Ovary (tissue), 3 donors: ENCODE measurements around the gene BHLHE41.

Source experiments
- EP300 ChIP-seq: sonication (generic); formaldehyde crosslinking; IDR thresholded peaks from one replicate; pipeline ENCODE4 v1.6.1; 2017; ENCODE audit warnings: antibody characterized with exemption
- POLR2A ChIP-seq: fragments of 450-650 bp; IDR thresholded peaks from one replicate; pipeline ENCODE4 v1.6.1; 2017; ENCODE audit warnings: antibody characterized with exemption, mild to moderate bottlenecking, moderate library complexity
- TF ChIP-seq, protein P1 (sequence below), 3 donors: fragments of 450-650 bp in 2 of 3; fragments of 200-600 bp in 1 of 3; IDR thresholded peaks; one replicate each; pipeline versions ENCODE4 v1.5.1 to v1.8.0; 2016 to 2022; ENCODE audit warnings: antibody characterized with exemption in 3 of 3, mild to moderate bottlenecking in 1 of 3
- donor health status: DM: no; HTN: no; CAD: no.

DNA sequence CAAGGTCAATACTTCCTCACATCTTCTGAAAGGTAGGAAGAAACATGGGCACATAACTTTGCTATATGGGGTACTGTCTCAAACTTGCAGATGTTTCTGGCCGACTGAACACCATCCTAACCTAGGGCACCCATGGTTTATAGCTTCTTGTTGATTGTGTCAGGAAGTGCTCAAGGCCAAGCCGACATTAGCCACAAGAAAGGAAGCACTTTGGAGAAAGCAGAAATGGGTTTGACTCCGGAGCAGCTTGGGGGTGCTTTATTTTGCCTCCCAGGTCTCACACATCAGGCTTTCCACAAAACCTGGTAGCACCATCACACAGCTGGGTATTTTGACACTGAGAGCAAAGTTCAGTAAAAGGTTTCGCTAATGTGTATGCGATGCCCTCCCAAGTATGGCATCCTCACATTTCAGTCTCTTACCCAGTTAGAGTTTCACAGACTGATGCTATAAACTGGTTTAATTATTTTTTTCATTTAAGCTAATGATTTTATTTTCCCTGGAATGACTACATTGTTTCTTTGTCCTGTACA lies 25.2 kb upstream of the BHLHE41 start:
- TF ChIP-seq, protein P1, sequence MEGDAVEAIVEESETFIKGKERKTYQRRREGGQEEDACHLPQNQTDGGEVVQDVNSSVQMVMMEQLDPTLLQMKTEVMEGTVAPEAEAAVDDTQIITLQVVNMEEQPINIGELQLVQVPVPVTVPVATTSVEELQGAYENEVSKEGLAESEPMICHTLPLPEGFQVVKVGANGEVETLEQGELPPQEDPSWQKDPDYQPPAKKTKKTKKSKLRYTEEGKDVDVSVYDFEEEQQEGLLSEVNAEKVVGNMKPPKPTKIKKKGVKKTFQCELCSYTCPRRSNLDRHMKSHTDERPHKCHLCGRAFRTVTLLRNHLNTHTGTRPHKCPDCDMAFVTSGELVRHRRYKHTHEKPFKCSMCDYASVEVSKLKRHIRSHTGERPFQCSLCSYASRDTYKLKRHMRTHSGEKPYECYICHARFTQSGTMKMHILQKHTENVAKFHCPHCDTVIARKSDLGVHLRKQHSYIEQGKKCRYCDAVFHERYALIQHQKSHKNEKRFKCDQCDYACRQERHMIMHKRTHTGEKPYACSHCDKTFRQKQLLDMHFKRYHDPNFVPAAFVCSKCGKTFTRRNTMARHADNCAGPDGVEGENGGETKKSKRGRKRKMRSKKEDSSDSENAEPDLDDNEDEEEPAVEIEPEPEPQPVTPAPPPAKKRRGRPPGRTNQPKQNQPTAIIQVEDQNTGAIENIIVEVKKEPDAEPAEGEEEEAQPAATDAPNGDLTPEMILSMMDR (IDR thresholded peaks at IDR 0.05) = no peak
- no peak for TF ChIP-seq EP300
- TF ChIP-seq POLR2A = no peak
